ENCODE data around the gene DIPK2B. TPM values are rescaled to one million over a fixed set of nuclear protein-coding genes. Genes with fewer than 3 reads are reported as not detected.

DIPK2B gene
- total and polyA plus RNA-seq, 9 of the 15 experiments (the other 6 are each of a cell fraction or from before 2014, with no cell fraction given): not detected

GRCh38 chrX:45198301-45198700 lies 2.4 kb downstream of the DIPK2B start:
- Histone ChIP-seq H3K4me2 (ENCODE audit: insufficient read depth, low read length) (no peak overlapping the region), H3K36me3 (ENCODE audit: control insufficient read depth, insufficient read depth, low read length) (no peaks in the 10 kb centered on the region), H3K4me3 (no peak overlapping the region), H3K27me3 (ENCODE audit: control insufficient read depth in 2 of 2, insufficient read depth in 2 of 2, low read length in 2 of 2) (peaks cover 0 to 16% of the 10 kb centered on the region in 2 experiments; a peak in 3 of 5 replicates), H3K4me1 (replicated peaks in 1 of 2; ENCODE audit: control insufficient read depth in 2 of 2, insufficient read depth in 2 of 2, low read length in 2 of 2) (no peaks in the 10 kb centered on the region), H3K79me2 (ENCODE audit: control insufficient read depth, insufficient read depth, low read length) (no peaks in the 10 kb centered on the region), H3K9me1 (ENCODE audit: control insufficient read depth, insufficient read depth, low read length) (no peaks in the 10 kb centered on the region), H4K20me1 (replicated peaks; ENCODE audit: control insufficient read depth, insufficient read depth, low read length) (no peaks in the 10 kb centered on the region), H3K9ac (ENCODE audit: insufficient read depth in 1 of 2, low read depth in 2 of 2, low read length in 2 of 2) (no peak overlapping the region), H2AFZ (ENCODE audit: low read depth, low read length) (no peak overlapping the region), H3K9me3 (replicated peaks; ENCODE audit: control insufficient read depth, insufficient read depth, low read depth, low read length) (no peaks in the 10 kb centered on the region), H3K27ac (ENCODE audit: extremely low read depth, low read depth, low read length) (no peak overlapping the region)
- in situ Hi-C loops (cut with MboI): no loop called here
- TF ChIP-seq POLR2AphosphoS2 (IDR thresholded peaks at IDR 0.05; ENCODE audit: low read length) (no peak), SP2 (IDR thresholded peaks at IDR 0.05; ENCODE audit: extremely low read depth, low read depth, low read length, poor library complexity, severe bottlenecking) (no peak), PCBP2 (IDR thresholded peaks at IDR 0.05; ENCODE audit: low read depth, low read length, poor library complexity, severe bottlenecking) (no peak), ZNF165 (CRISPR knock-in tag; IDR thresholded peaks at IDR 0.05; ENCODE audit: borderline replicate concordance) (no peak), MCM7 (IDR thresholded peaks at IDR 0.05) (no peak), TSC22D4 (tag; IDR thresholded peaks at IDR 0.05) (no peak), CCAR2 (IDR thresholded peaks at IDR 0.05; ENCODE audit: low read depth, low read length) (no peak), E2F3 (CRISPR knock-in tag; IDR thresholded peaks at IDR 0.05) (no peak), RNF2 (IDR thresholded peaks at IDR 0.05) (no peak), MAX (CRISPR knock-in tag; IDR thresholded peaks at IDR 0.05) (no peak), IRF9 (tag; IDR thresholded peaks at IDR 0.05) (no peak), PML (IDR thresholded peaks at IDR 0.05; ENCODE audit: low read length) (no peak), KAT8 (IDR thresholded peaks at IDR 0.05; ENCODE audit: low read depth) (no peak), LARP7 (IDR thresholded peaks at IDR 0.05) (no peak), RBBP5 (IDR thresholded peaks at IDR 0.05; ENCODE audit: borderline replicate concordance, insufficient read depth, low read length, poor library complexity, severe bottlenecking) (no peak), THRA (IDR thresholded peaks at IDR 0.05) (no peak), SRSF7 (optimal IDR thresholded peaks at IDR 0.05; ENCODE audit: low read depth, low read length) (no peak), THRAP3 (IDR thresholded peaks at IDR 0.05; ENCODE audit: borderline replicate concordance) (no peak)
- TF ChIP-seq, protein P1, sequence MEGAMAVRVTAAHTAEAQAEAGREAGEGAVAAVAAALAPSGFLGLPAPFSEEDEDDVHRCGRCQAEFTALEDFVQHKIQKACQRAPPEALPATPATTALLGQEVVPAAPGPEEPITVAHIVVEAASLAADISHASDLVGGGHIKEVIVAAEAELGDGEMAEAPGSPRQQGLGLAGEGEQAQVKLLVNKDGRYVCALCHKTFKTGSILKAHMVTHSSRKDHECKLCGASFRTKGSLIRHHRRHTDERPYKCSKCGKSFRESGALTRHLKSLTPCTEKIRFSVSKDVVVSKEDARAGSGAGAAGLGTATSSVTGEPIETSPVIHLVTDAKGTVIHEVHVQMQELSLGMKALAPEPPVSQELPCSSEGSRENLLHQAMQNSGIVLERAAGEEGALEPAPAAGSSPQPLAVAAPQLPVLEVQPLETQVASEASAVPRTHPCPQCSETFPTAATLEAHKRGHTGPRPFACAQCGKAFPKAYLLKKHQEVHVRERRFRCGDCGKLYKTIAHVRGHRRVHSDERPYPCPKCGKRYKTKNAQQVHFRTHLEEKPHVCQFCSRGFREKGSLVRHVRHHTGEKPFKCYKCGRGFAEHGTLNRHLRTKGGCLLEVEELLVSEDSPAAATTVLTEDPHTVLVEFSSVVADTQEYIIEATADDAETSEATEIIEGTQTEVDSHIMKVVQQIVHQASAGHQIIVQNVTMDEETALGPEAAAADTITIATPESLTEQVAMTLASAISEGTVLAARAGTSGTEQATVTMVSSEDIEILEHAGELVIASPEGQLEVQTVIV (CRISPR knock-in tag; IDR thresholded peaks at IDR 0.05; ENCODE audit: borderline replicate concordance): no peak
- TF ChIP-seq, protein P2, sequence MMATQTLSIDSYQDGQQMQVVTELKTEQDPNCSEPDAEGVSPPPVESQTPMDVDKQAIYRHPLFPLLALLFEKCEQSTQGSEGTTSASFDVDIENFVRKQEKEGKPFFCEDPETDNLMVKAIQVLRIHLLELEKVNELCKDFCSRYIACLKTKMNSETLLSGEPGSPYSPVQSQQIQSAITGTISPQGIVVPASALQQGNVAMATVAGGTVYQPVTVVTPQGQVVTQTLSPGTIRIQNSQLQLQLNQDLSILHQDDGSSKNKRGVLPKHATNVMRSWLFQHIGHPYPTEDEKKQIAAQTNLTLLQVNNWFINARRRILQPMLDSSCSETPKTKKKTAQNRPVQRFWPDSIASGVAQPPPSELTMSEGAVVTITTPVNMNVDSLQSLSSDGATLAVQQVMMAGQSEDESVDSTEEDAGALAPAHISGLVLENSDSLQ (IDR thresholded peaks at IDR 0.05): no peak
- ATAC-seq: no peak
- BruUV-seq (replicated peaks): no TSS peak
- POLR2A ChIA-PET: no interaction called here
- intact Hi-C loops (cut with micrococcal nuclease): no loop called here
- CTCF ChIA-PET (ENCODE audit: low intra/inter-chr PET ratio): no interaction called here
- 0% methylated on average over 3 of the region's 3 CpGs for whole genome bisulfite sequencing (ENCODE audit: insufficient coverage, low coverage, missing lambda C conversion rate)
- DNase-seq (ENCODE audit: extremely low read depth in 1 of 4, low spot score in 3 of 4): no peak
- FAIRE-seq: no peak
